HG02623 (cell line): ENCODE results near the gene PTPN18.
A peak's percentile ranks its signal among the peaks of the same experiment; 100 is the strongest.
"Not testable (repeated sequence)": the region's sequence is repeated elsewhere in the genome, so short reads cannot be mapped to it uniquely, and the experiment has no call there.

Experiments used
- ATAC-seq: cut with Tn5 transposase; IDR thresholded peaks from one replicate; pipeline ENCODE4 v1.9.1; 2021; ENCODE audit warnings: moderate library complexity; ENCODE audit not compliant: unreplicated experiment

Gene PTPN18

GRCh38 chr2:130380096-130380934, 24.5 kb downstream of the PTPN18 start:
- ATAC-seq = no peak

- no peak for ATAC-seq
Measured at GRCh38 chr2:130381145-130381544, 25.3 kb downstream of the PTPN18 start.

DNA sequence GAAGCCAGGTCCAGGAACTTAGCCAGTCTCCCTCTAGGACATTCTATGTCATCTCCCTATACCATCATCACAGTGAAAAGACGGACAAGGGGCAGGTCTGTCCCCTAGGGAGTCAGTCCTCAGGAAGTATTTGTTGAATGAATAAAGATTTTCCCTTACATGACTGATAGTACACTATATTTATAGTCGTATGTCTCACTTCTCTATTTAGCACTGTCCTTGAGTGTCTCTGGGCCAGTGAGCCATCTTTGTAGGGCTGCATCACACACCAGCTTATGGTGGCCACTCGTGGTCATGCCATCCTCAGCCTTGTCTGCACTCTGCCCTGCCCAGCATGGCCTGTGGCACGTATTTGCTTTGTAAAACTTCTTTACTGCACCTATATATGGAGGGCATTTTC, 25.8 kb downstream of the PTPN18 start:
- ATAC-seq = no peak

DNA sequence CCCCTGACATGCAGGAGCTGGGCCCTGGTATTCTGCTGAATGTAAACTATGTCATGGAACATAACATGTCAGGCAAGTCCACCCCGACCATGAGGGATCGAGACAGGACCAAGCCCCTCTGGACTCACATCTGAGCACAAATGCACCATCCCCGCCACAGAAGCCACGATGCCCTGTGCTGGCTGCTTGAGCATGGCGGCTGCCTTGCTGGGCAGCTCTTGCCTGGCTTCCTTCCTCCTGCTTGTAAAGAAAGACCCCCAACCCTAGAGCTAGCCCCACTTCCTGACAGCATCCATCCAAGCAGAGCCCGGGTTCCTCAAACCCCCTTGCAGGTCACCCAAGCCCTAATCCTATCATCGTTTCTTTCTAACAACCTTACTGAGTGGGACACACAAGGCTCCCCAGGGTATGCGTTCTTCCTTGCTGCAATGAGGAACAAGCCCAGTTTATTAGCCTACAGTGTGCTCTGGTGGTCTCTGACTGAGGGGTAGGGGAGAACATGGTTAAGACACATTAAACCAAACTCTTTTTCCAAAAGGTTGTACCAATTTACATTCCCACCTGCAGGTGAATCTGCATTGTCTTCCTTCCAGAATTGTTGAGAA, 26.6 kb downstream of the PTPN18 start:
- no peak for ATAC-seq

GRCh38 chr2:130385709-130386108, 29.9 kb downstream of the PTPN18 start:
- peak; percentile 53 for ATAC-seq

DNA sequence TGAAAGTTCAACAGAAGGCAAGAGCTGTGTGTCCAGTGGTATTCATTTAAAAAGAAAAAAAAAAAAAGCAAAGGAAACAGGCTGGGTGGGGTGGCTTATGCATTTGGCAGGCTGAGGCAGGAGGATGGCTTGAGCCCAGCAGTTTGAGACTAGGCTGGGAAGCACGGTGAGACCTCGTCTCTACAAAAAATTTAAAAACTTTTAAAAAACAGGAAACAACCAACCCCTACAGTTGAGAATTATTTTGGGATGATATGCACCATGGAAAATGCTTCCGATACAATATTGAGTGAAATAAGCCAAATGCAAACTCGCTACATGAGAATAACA, 31.2 kb downstream of the PTPN18 start:
- no peak for ATAC-seq

- ATAC-seq = no peak
Measured at GRCh38 chr2:130387804-130388203, 31.9 kb downstream of the PTPN18 start.

DNA sequence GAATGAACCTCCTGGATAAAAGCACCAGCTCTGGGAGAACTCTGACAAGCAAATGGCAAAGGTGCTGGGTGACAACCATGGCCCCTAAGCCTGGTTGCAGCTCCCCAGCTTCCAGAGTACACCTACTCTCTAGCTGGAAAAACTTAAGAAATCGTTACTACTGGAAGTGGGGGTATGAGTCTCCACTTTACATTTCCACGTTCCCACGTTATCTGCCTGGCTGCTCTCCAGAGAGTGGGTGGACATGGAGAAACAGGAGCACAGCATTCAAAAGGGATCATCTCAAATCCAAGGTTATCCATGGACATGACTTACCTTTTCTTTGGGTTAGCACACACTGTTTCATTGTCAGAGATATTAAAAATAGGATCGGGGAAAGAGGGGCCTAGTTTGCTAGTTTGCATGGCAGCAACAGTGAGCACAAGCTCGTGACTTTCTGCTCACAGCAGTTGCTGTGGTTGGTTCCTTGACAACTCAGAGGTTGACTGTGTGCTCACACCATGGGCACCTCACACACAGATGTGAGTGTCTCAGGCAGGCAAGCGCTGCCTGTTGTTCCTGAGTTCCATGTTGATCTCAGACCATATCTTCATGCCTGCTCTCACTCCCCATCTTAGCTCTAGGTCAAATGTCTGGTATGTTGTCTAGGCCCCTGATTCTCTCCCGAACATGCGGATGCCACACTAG, 32.5 kb downstream of the PTPN18 start:
- ATAC-seq = no peak

DNA sequence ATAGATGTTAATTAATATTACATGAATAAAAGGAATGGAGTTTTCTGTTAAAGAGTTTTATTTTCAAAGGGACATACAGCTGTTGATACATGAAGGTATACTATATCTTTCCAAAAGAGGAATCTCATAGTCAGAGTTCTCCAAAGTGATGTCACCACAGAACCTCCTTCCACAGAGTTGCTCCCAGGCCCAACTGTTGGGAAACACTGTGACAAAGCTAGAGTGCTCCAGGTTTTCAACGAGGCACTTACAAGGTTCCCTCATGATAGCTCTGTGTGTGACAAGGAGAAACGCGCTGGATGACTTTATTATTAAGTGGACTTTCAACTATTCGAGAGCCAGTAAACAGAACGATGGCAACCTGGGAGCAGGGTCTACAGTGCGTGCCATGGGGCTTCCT, 33.5 kb downstream of the PTPN18 start:
- no peak for ATAC-seq

- no peak for ATAC-seq
Measured at GRCh38 chr2:130389783-130390182, 33.9 kb downstream of the PTPN18 start.

DNA sequence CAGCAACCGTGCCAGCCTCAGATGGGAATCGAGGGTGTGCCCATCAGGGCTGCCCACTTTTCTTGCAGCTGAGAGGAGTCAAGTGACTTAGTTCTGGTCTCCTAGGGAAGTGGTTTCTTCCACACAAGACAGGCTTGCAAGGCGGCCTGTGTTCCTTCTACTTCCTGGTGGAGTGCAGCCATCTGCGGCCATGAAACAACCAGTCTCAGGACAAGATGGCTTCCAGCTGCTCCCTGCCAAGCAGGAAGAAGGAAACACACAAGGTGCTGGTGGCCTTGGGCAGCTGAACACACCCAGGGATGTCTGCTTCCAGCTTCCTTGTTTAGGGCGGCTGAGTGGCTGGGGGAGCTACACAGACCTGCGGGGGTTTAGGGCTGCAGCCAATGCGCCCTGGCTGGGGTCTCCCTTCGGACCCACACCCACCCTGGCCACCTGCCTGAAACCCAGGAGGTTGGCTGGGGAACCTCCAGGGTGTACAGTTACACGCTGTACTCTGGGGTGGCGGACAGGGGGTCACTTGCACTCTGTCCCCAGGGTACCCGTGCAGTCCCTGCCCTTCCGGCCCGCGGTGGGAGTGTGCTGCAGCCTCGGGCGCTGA, 34.7 kb downstream of the PTPN18 start:
- ATAC-seq = peak; percentile 1

DNA sequence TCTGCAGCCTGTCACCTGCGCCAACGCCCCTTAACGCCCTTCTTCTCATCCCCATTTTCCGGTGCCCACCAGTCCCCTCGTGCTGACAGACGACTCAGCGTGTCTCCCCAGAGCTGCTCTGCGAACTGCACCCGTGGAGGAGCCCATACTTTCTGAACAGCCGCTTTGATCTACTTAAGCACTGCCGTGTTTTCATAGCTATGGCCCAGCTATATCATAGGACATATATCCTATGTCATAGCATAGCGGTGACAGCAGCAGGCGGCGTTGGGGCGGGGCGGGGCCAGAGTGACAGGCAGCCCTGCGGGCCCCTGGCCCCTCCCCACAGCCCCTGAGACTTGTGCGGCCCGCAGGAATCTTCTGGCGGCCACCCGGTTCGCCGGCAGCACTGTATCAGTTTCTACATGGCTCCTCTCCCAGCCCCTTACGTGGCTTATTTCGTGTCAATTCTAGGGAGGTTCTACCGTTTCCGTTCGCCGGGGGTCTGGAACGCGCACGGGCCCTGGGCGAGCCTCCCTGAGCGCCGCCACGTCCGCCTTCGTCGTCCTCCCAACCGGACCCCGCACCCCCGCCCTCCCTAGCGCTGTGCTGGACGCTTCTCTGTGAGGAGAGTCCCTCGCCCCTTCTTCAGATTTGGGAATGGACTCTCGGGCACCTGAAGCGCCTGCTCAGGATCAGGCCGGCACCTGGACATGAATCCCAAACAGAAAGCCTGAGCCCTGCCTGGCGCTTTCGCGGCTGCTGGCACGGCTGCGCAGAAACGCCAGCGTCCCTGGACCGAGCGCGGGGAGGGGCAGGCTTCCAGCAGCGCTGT, 35.4 kb downstream of the PTPN18 start:
- ATAC-seq = peak; percentile 87

- ATAC-seq = no peak
Measured at GRCh38 chr2:130391872-130392670, 36.2 kb downstream of the PTPN18 start.

DNA sequence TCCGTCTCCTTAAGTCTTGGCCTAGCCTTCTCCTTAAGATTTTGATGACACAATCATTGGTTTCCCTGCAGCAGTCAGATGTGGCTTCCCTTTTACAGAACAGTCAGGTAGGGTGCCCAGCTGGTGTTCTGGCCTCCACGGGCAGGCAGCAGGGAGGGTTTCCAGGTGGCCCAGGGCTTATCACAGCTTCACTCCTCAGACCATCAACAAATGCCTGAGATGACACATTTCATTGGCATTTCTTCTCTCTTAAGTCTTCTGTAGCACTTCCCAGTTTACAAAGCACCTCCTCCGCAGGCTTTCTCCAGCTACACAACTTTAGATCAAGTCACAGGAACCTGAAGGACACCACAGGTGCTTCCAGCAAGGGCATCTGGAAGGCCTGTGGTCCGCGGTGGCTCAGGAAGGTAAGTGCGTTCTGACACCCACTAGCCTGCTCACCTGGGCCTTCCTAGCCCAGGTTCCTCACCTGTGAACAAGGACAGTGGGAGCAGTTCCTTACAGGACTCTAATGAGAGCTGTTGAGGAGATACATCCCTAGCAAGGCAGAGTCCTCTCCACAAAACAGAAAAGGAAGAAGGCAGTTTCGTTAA, 37.6 kb downstream of the PTPN18 start:
- no peak for ATAC-seq

DNA sequence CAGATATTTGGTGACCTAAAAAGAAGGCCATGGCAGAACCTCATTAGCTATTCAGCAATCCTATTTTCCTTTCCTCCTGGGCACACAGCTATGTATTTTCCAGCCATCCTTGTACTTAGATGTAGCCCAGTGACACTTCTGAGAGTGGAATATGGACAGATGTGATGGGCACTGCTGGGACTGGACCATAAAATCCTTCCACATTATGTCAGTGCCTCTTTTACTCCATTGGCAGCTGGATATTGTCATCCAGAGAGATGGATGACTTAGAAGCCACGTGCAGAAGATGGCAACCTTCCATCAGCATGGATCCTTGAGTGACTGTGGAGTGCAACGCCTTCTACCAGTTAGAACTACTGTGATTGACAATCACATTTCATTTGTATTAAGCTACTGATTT, 50.4 kb downstream of the PTPN18 start:
- not testable (repeated sequence) for ATAC-seq

- ATAC-seq = not testable (repeated sequence)
Measured at GRCh38 chr2:130416693-130417092, 60.8 kb downstream of the PTPN18 start.

GRCh38 chr2:130418845-130419244, 63.0 kb downstream of the PTPN18 start:
- ATAC-seq = not testable (repeated sequence)
